Umbilical cord (tissue), 2 donors: ENCODE measurements around the gene XYLT1. TPM values are rescaled to one million over a fixed set of nuclear protein-coding genes. Genes with fewer than 3 reads are reported as not detected.
"Not testable (repeated sequence)": the region's sequence is repeated elsewhere in the genome, so short reads cannot be mapped to it uniquely, and the experiment has no call there.

Experiments used
- DNase-seq: peaks from one replicate; pipeline ENCODE4 v3.0.0-alpha.2; 2015; ENCODE audit warnings: low spot score
- total RNA-seq: library from RNA; depleted of rRNA; stranded (reverse); fragments of >200 nt; gene quantifications from one replicate; pipeline ENCODE4 v1.2.3, GENCODE V29; 2014; ENCODE audit warnings: low replicate concordance; ENCODE audit not compliant: insufficient read depth

The XYLT1 gene
- total RNA-seq, 1 donor from 2014 or later: 61.2 TPM

DNA sequence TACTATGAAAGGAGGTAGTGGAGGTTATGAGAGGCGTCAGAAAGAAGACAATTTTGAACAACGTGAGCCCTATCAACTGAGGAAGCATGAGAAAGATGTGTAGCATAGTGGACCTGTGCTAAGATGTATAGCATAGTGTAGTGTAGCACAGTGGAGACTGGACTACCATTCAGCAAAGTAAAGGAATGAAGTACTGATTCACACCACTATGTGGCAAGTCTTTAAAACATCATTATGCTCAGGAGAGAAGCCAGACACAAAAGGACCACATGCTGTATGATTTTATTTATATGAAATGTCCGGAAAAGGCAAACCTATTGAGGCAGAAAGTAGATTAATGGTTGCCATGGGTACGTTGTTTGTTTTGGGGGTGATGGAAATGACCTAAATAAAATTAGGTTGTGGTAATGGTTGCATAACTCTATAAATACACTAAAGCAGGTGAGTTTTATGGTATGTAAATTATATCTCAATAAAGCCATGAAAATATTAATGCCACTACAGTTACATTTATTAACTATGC lies 20.4 kb upstream of the XYLT1 start:
- DNase-seq: no peak

DNA sequence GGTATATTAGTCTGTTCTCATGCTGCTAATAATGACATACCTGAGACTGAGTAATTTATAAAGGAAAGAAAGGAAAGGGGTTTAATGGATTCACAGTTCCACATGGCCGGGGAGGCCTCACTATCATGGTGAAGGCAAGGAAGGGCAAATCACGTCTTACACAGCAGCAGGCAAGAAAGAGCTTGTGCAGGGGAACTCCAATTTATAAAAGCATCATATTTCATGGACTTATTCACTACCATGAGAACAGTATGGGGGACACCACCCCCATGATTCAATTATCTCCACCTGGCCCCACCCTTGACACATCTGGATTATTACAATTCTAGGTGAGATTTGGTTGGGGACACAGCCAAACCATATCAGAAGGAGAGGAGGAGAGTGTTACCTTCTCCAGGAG lies 17.7 kb upstream of the XYLT1 start:
- no peak for DNase-seq

DNA sequence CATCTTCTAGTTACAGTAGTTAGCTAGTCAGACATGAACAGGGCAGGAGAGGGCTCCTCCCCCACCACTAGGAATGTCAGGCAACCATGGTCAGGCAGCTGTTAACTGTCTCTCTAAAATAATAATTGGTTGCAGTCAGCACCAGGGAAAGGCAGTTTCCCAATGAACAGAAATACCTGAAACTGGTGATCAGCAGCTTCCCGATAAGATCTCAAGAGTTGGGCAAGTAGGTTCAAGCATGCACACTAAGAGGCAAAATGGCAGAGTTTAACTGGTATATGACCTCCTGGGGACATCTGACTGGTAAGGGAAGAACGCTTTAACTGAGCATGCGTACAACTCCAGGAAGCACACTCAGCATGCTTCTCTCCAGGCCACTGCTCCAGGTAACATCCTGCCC lies 12.6 kb upstream of the XYLT1 start:
- DNase-seq: no peak

DNA sequence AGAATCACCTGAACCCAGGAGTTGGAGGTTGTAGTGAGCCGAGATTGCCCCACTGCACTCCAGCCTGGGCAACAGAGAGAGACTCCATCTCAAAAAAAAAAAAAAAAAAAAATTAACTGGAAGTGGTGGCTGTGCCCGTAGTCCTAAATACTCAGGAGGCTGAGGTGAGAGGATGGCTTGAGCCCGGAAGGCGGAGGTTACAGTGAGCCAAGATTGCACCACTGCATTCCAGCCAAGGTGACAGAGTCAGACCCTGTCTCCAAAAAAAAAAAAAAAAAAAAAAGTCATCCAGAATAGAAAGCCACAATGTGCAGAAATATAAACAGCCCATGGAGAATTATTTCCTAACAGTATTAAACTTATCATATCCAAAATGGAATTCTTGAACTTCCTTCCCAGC lies 11.6 kb upstream of the XYLT1 start:
- not testable (repeated sequence) for DNase-seq

DNA sequence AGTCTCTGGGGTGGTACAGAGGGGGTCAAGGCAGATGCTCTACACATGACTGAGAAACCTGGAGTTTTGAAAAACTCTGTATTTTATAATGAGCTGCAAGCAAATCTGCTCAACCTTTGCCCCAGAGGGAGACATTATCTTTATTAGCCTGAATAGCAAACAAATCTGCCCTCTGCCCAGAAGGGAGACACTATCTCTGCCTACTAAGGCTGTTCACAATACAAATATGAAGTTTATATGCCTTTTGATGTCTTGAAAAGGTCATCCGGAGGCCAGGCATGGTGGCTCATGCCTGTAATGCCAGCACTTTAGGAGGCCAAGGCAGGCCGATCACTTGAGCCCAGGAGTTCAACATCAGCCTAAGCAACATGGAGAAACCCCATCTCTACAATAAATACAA lies 11.0 kb upstream of the XYLT1 start:
- DNase-seq: no peak

DNA sequence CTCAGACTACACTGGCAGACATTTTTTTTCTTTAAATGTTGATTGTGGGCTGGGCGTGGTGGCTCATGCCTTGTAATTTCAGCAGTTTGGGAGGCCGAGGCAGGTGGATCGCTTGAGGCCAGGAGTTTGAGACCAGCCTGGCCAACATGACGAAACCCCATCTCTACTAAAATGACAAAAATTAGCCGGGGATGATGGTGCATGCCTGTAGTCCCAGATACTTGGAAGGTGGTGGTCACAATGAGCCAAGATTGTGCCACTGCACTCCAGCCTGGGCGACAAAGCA lies 6.4 kb upstream of the XYLT1 start:
- DNase-seq: not testable (repeated sequence)

DNA sequence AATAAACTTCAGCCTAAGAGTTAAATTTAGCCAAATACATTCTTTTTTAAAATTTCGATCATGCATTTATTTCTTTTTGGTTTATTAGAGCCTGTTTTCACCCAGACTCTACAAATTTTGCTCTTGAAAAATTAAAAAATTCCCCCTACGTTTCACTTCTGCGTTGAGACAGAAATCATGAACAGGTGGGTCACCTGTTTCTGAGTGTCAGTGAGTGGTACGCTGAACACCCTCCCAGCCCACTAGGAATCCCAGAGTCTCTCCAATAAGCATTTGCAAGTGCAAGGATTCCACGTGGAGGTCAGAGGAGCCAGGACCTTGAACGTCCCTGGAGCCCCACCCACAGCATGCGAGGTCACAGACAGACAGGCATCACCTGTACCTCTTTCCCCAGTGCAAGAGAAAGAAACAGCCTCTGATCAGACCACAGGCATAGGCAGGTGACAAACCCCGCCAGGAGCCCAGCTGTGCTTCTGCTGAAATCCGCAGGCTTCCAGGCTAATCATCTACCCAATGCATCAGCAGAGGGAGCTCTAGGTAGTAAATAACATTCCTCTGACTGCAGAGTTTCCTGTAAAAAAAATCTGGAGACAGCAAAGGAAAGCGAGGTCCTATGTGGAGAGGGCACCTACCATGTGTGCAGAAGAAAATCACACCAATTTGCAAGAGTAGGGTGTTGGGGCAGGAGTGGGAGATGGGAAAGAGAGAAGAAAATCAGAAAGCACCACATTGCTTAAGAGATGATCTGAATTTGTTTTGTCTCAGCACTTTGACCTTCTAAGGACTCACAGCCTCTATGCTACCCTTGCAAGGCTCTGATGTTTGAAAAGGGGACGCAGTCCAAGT lies 5.9 kb upstream of the XYLT1 start:
- peak; percentile 74 for DNase-seq

DNA sequence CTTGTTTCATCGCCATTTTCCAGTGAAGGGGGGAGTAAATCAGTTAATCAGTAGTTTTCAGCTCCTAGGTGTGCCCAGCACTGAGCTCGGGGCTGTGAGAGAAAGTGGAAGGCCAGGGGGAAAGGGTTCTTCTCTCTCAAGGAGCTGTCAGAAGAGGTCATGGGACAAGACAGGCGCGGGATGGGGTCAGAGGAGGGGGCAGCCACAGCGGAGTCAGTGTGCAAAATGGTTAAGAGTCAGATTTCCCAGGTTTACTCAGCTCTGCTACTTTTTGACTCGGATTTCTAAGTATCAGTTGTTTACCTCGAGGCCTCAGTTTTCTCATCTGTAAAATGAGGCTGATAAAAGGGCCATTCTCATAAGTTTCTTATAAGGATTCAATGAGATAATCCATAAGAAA lies 4.3 kb upstream of the XYLT1 start:
- DNase-seq: no peak

DNA sequence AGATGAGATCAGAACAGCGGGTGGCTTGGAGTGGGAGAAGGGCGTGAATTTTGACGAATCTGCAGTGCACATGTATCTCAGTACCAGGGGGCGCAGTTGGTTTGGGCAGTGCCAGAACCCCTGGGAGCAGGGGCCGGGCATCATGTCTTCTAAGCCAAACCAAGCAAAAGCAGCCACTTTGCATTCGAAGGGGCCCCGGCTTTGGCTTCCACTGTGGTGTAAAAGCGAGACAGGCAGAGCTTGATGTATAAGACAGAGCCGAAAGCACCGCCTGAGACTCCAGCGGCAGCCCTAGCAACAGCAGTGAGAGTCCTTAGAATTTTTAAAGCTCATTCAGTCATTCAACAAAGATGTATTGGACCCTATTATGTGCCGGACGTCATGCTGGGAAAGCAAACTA lies 3.8 kb upstream of the XYLT1 start:
- peak; percentile 72 for DNase-seq

DNA sequence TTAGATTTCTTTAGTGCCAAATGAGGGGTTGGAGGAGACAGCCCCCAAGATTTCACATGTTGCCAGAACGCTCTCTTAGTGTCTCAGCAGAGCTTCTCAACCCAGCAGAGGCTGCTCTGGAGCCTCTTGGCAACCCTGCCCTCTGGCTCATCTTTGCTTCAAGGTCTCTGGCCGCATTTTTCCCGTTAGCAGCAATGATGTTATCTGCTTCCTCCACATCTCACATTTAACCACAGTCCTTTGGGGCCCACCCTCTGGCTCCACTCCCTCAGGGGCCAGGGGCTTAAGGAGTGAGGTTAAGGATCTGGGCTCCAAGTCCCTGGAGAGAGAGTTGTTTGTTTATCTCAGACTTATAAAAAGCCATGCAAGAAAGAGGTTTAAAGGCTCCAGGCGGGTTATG lies 3.3 kb upstream of the XYLT1 start:
- peak; percentile 90 for DNase-seq

DNA sequence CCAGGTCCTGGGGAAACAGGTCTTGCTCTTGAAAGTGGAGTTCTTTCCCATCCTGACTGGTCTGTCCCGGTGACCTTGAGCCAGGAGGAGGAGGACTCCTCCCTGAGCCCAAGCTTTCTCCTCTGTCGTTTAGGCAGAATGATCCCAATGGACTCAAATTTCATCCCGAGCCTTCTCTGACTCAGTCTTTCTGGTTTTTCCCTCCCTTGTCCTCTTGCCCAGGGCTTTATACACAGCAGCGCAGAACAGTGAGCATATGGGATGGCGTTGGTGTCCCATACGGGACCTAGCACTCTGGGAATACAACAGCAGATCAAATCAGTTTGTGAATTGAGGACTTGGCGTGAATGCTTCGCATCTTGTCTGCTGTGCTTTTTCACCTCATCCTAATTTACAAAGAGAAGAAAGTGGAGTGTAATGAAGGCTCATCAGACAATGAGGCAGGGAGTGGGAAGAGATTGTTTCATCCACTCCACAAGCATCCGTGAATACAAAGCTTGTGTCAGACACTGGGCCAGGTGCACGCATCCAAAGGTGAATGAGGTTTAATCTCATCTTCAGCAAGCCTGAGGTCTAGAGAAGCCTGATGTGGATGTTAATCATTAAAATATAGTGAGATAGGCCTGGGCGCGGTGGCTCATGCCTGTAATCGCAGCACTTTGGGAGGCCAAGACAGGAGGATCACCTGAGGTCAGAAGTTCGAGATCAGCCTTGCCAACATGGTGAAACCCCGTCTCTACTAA lies 1.1 kb upstream of the XYLT1 start:
- DNase-seq: peak; percentile 64

DNA sequence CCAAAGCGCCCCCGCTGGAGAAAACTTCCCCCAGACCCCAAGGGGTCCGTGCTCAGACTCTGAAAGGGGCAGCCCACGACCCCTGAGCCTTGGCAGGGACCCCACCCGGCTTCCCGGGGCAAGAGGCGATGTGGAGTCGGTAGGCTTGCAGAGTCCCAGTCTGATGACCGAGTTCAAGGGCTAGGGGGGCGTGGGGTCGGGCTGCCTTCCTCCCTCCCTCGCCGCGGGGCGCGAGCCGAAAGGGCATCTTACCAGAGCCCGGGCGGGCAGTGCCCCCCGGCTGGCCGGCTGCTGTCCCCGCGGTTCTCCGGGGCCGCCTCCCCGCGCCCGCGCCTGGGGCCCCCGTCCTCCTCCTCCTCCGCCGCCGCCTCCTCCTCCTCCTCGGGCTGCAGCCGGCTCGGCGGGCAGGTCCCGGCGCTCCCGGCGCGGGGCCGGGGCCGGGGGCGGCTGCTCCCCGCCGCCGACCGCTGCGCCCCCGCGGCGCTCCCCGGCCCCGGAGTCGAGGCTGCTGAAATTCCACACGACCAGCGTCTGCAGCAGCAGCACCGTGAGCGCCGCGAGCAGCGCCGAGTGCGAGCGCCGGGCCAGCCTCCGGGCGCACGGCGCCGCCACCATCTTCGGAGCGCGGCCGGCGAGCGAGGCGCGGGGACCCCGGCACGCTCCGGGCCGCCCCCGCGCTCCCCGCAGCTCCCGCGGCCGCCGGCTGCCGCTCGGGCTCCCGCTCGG lies 415 bp downstream of the XYLT1 start:
- no peak for DNase-seq

DNA sequence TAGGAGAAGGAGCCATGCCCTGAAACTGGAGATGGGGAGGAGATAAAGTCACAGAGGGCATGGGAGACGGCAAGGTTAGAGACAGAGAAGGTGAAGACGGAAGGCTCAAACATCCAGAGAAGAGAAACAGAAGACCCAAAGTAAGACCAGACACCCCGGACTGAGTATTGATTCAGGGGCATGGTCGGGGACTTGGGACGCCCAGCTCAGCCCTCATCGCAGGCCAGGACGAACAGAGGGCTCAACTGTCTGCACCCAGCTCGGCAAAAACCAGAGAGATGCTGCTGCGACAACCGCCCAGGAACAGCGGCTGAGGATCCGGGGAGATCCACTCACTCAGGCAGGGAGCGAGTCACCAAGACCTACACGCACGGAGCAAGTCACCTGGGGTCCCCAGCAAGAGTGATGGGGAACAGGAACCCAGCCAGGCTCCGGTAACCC lies 999 bp downstream of the XYLT1 start:
- no peak for DNase-seq

DNA sequence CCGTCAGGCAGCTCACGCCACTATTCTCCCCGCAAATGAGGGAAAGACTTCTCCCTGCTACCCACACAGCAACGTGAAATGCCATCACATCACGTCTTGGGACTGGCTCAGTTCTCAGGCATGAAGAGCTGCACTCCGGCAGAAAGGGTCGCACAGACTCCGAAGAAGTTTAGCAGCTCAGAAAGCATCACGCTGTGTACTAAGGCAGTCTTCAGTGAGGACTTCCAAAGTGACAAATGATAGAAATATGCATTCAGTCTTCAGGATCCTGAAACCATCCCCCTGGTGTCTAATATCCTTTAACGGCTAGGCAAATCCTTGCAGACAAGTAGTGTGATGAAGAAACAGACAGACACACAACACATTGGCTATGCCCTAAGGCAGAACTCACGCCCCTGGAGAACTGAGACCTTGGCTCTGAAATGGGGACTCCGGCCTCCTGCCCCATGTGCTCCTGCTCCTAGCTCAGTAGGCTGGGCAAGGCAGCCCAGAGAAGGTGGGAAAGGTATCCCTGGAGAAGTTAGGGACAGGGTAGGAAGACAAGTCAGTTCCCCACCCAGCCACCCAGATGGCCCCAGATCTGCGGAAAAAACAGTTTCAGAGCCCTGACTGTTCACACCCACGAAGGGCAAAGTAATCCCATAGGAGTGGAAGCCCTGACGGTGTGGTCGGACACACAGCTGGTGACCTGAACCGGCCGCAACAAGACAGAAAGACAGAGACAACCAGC lies 1.6 kb downstream of the XYLT1 start:
- peak; percentile 55 for DNase-seq

DNA sequence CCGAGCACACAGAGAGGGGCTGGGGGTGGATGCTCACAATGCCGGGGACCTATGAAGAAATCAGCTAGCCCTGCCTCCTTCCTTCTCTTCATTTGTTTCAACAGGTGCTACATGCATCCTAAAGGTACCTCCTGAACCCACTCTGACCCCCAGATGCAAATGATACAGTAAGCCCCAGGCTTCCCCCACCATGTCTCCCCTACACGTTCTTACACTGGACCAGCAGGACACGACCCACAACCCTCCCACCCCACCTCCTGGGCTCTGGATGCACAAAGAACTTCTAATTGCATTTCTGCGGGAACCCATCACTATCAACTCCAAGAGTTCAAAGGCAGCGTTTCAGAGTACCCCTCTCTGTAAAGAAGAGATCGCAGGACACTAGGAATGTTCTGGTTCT lies 2.1 kb downstream of the XYLT1 start:
- no peak for DNase-seq

DNA sequence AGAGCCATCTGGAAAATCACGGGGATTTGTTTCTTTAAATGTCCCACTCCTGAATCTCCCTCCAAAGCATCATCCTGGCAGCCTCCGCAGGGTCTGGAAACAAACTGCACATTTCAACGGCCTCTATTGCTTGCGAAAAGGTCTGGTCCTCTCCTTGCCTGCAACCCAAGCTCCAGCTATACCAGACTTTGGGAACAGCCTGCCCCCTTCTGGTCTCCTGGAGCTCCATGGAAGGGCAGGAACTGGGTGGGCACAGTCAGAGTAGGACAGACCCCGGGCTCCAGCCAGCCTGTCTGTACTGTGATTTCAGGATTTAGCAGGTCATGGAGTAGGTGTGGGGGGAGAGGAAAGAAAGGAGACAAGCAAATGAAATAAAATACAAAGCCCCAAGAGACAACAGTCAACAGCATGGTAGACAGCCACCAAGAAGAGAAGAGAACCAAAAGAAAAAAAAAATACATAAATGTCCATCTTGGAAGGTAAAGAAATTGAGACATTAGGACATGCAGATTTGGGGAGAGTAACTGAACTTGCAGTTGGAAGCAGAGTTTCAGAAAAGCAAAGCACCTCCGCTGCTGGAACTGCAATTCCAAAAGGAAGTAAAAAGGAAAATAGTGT lies 2.7 kb downstream of the XYLT1 start:
- peak; percentile 89 for DNase-seq

DNA sequence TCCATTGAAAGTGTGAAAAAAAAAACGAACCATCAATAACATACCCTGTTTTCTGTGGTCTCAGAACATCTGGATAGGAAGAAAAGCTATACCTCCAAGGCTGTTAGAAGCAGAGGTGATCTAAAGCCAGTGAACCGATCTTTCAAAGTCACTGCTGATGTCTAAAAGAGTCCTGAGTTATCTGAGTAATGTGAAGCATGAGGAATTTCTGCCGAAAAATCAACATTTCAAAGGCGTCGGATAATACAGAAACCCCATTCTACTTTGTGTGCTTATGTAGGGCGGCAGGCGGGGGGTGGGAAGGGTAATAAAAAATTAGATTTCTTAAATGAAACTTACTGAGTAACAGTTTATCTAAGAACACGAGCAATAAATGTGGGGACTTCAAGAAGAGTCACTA lies 3.9 kb downstream of the XYLT1 start:
- peak; percentile 35 for DNase-seq

DNA sequence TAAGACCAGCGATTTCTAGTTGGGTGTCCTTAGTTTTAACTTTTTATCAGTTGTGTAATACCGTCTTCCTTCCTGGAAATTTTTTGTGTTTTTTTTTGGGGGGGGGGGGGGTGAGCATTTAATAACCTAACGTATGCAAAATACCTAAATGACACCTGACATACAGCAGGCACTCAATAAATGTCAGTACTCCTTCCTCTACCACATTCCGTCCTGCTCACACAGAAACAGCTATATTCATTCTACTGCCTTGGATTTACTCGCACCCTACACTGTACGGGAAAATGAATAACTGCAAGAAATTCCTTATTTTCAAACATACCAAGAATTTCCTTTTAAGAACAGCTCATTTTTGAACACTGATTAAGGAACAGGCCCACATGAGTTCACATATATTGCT lies 5.3 kb downstream of the XYLT1 start:
- DNase-seq: no peak

DNA sequence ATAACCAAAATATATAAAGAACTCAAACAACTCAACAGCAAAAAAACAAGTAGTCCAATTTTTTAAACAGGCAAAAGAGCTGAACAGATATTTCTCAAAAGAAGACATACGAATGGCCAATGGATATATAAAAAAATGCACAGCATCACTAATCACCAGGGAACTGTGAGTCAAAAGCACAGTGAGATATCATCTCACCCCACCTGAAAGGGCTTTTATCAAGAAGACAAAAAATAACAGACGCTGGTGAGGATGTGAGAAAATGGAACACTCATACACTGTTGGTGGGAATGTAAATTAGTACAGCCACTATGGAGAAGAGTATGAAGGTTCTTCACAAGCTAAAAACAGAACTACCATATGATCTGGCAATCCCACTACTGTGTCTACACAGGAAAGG lies 7.4 kb downstream of the XYLT1 start:
- no peak for DNase-seq

DNA sequence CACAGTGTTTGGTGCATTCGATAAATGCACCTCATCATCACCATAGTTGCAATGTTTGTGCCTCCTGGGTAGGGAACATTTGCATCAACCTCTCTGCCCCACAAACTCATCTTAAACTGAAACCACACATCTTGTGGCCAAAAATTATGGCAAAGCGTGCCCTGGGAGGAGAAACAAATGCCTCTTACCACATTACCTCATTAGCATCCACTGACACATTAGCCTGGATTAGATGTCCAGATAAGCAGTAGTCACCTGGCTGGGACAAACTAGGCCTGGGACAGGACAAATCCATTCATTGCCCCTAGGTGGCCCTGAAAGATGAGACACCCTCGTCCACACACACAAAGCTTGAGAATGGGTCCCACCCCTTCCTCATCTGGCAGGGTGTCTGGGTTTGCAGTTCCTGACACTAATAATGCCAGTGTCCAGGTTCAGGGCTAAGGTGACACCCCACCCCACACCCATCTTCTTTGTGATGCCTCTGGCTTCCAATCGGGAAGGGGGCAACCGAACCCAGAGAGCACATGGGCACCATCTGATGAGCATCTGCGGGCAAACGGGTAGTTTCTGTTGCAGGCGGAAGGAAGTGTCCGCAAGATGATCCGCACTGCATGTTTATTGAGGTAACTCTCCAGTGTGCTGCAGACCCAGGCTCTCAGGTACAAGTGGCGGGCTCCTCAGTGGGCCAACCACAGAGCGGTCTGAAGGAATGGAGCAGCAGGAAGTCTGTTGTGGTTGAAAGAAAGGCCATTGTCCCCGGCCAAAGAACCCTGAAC lies 8.6 kb downstream of the XYLT1 start:
- no peak for DNase-seq
